Transverse colon (tissue), 4 donors: ENCODE data around the gene ALDH1A1. TPM values are rescaled to one million over a fixed set of nuclear protein-coding genes. Genes with fewer than 3 reads are reported as not detected.

ENCODE experiments used
- DNase-seq: peaks from one replicate; pipeline ENCODE4 v3.0.0-alpha.2; 2019
- H3K27ac ChIP-seq, 4 donors: fragments of 200-600 bp; sonication (generic); 2 replicates each; pipeline ENCODE4 v1.5.1; 2016 to 2018; ENCODE audit warnings: inconsistent platforms in 4 of 4
- H3K27me3 ChIP-seq: fragments of 200-600 bp; sonication (generic); 2 replicates; pipeline ENCODE4 v1.5.1; 2017; ENCODE audit warnings: inconsistent platforms
- H3K36me3 ChIP-seq, 4 donors: fragments of 200-600 bp; sonication (generic); 2 replicates each; pipeline ENCODE4 v1.5.1; 2017 to 2019; ENCODE audit warnings: inconsistent platforms in 4 of 4
- H3K4me1 ChIP-seq, 4 donors: fragments of 200-600 bp; sonication (generic); 2 replicates each; pipeline ENCODE4 v1.5.1; 2017 to 2020; ENCODE audit warnings: inconsistent platforms in 4 of 4
- H3K4me3 ChIP-seq, 4 donors: fragments of 200-600 bp; sonication (generic); 1 replicate in 1 of 4; 2 replicates in 3 of 4; pipeline versions ENCODE4 v1.5.1 to v1.6.1; 2017 to 2019; ENCODE audit warnings: inconsistent platforms in 4 of 4
- H3K9me3 ChIP-seq, 2 donors: fragments of 200-600 bp; sonication (generic); 2 replicates each; pipeline ENCODE4 v1.5.1; 2017 to 2019; ENCODE audit warnings: inconsistent platforms in 2 of 2
- CTCF ChIP-seq, 5 experiments: fragments of 200-600 bp in 3 of 5; fragments of 450-650 bp in 2 of 5; sonication (generic) in 3 of 5; IDR thresholded peaks; 1 replicate in 2 of 5; 2 replicates in 3 of 5; pipeline ENCODE4 v1.5.1; 2016 to 2017; ENCODE audit warnings: antibody characterized with exemption in 5 of 5, inconsistent platforms in 3 of 5, mild to moderate bottlenecking in 2 of 5, moderate library complexity in 1 of 5
- EP300 ChIP-seq: sonication (generic); formaldehyde crosslinking; IDR thresholded peaks from one replicate; pipeline ENCODE4 v1.6.1; 2017; ENCODE audit warnings: antibody characterized with exemption, low read depth
- POLR2A ChIP-seq: fragments of 450-650 bp; IDR thresholded peaks from one replicate; pipeline ENCODE4 v1.6.1; 2016; ENCODE audit warnings: antibody characterized with exemption, mild to moderate bottlenecking, moderate library complexity
- POLR2AphosphoS5 ChIP-seq, 3 donors: sonication (generic); formaldehyde crosslinking; IDR thresholded peaks; one replicate each; pipeline ENCODE4 v1.6.1; 2016; ENCODE audit warnings: antibody characterized with exemption in 3 of 3
- WGBS, 2 donors: methylation state at CpG; one replicate each; pipeline ENCODE4 v1.1.5; 2018; ENCODE audit warnings: low coverage in 1 of 2; 5-methylcytosine and 5-hydroxymethylcytosine counted together
- in situ Hi-C, 4 donors: fragments of 200-750 bp; cut with MboI; loops; one replicate each; pipeline versions ENCODE4 v1.15.0 to v1.15.1; 2017; ENCODE audit warnings: low sequenced_read_pairs in 3 of 4, low pct_ligation_motif_present in 1 of 4, low pct_unique_long_range_greater_than_20kb in 1 of 4
- intact Hi-C: fragments of 100-400 bp; cut with DNase I; formaldehyde crosslinking; loops from one replicate; pipeline ENCODE4 v1.15.1; 2023; ENCODE audit warnings: low total_unique reads
- total RNA-seq, 4 donors: library from RNA; depleted of rRNA; stranded (reverse); fragments of >200 nt; gene quantifications; one replicate each; pipeline ENCODE4 v1.1.0, GENCODE V29; 2016

ALDH1A1 gene
- total RNA-seq, 4 donors from 2014 or later, result 76.3 to 566 (median 288) TPM

GRCh38 chr9:72929542-72929941 is 23.3 kb downstream of the ALDH1A1 start:
- in situ Hi-C loops, result no loop called here
- TF ChIP-seq POLR2A (no peak), CTCF (IDR thresholded peaks at IDR 0.05) (no peak), POLR2AphosphoS5 (IDR thresholded peaks at IDR 0.05) (no peak), EP300 (no peak)
- H3K4me1 ChIP-seq, result peaks cover 0 to 23% (median 7%) of the 10 kb centered on the region in 4 donors
- no peak overlapping the region for H3K27ac ChIP-seq
- no peaks in the 10 kb centered on the region for H3K9me3 ChIP-seq
- H3K27me3 ChIP-seq, result no peaks in the 10 kb centered on the region
- intact Hi-C loops, result no loop called here
- WGBS, 2 donors, result 74 to 75% methylated on average over 1 of the region's 1 CpG
- H3K36me3 ChIP-seq, result peaks cover 0 to 9% (median 0%) of the 10 kb centered on the region in 4 donors
- H3K4me3 ChIP-seq, result no peak overlapping the region
- no peak for DNase-seq

GRCh38 chr9:72928042-72928507 is 24.8 kb downstream of the ALDH1A1 start:
- peaks cover 0 to 22% (median 3%) of the 10 kb centered on the region in 4 donors for H3K36me3 ChIP-seq
- no peak overlapping the region for H3K4me3 ChIP-seq
- H3K9me3 ChIP-seq, result no peaks in the 10 kb centered on the region
- in situ Hi-C loops, result no loop called here
- H3K4me1 ChIP-seq, result peaks cover 0 to 18% (median 3%) of the 10 kb centered on the region in 4 donors
- H3K27me3 ChIP-seq, result no peaks in the 10 kb centered on the region
- no peak for DNase-seq
- no peak for TF ChIP-seq CTCF (IDR thresholded peaks at IDR 0.05)
- TF ChIP-seq POLR2A, result no peak
- TF ChIP-seq POLR2AphosphoS5 (IDR thresholded peaks at IDR 0.05), result no peak
- TF ChIP-seq EP300, result no peak
- 70 to 73% methylated on average over 4 of the region's 4 CpGs for WGBS, 2 donors
- intact Hi-C loops, result no loop called here
- H3K27ac ChIP-seq, result no peak overlapping the region

GRCh38 chr9:72926506-72926905 is 26.3 kb downstream of the ALDH1A1 start:
- no peak for DNase-seq
- intact Hi-C loops, result no loop called here
- Histone ChIP-seq H3K4me1 (peaks cover 0 to 10% (median under 1%) of the 10 kb centered on the region in 4 donors), H3K36me3 (peaks cover 0 to 24% (median 3%) of the 10 kb centered on the region in 4 donors), H3K9me3 (no peaks in the 10 kb centered on the region), H3K4me3 (no peak overlapping the region), H3K27me3 (no peaks in the 10 kb centered on the region), H3K27ac (no peak overlapping the region)
- in situ Hi-C loops, result no loop called here
- WGBS, 2 donors, result 80 to 97% methylated on average over 1 of the region's 1 CpG
- no peak for TF ChIP-seq EP300
- no peak for TF ChIP-seq CTCF (IDR thresholded peaks at IDR 0.05)
- no peak for TF ChIP-seq POLR2AphosphoS5 (IDR thresholded peaks at IDR 0.05)
- TF ChIP-seq POLR2A, result no peak

- Histone ChIP-seq H3K4me3 (no peak overlapping the region), H3K27ac (no peak overlapping the region), H3K4me1 (peaks cover 0 to 9% (median 0%) of the 10 kb centered on the region in 4 donors), H3K9me3 (no peaks in the 10 kb centered on the region), H3K27me3 (no peaks in the 10 kb centered on the region), H3K36me3 (peaks cover 0 to 24% (median 3%) of the 10 kb centered on the region in 4 donors)
- intact Hi-C loops, result no loop called here
- TF ChIP-seq CTCF (IDR thresholded peaks at IDR 0.05), result no peak
- TF ChIP-seq POLR2A, result no peak
- no peak for TF ChIP-seq EP300
- TF ChIP-seq POLR2AphosphoS5 (IDR thresholded peaks at IDR 0.05), result no peak
- no peak for DNase-seq
- in situ Hi-C loops, result no loop called here
- WGBS, 2 donors, result 38 to 71% methylated on average over 1 of the region's 1 CpG
Measured at GRCh38 chr9:72925891-72926290, 27.0 kb downstream of the ALDH1A1 start.
